Central memory CD8-positive, alpha-beta T cell (primary cell): ENCODE results near the gene NUAK2.
"Not testable (repeated sequence)": the region's sequence is repeated elsewhere in the genome, so short reads cannot be mapped to it uniquely, and the experiment has no call there.

Experiments used
- ATAC-seq: fragments of 150-1000 bp; cut with Tn5 transposase; replicated peaks from 2 replicates; pipeline ENCODE4 v1.10.0; 2022; ENCODE audit warnings: mild to moderate bottlenecking, moderate FRiP score, moderate number of reproducible peaks; ENCODE audit not compliant: poor library complexity, severe bottlenecking; ENCODE audit errors: extremely low read depth
- DNase-seq, 2 donors: peaks; one replicate each; pipeline ENCODE4 v3.0.0; 2021; ENCODE audit warnings: low spot score in 2 of 2
- H3K27ac Mint-ChIP-seq: one replicate; pipeline ENCODE4 v1.8.0; 2022; ENCODE audit warnings: low read depth, mild to moderate bottlenecking, moderate library complexity, mixed read lengths
- H3K27me3 Mint-ChIP-seq: one replicate; pipeline ENCODE4 v1.8.0; 2022; ENCODE audit warnings: mixed read lengths
- H3K36me3 Mint-ChIP-seq: one replicate; pipeline ENCODE4 v1.8.0; 2022; ENCODE audit warnings: mild to moderate bottlenecking, moderate library complexity, mixed read lengths; ENCODE audit not compliant: insufficient read depth
- H3K4me1 Mint-ChIP-seq: one replicate; pipeline ENCODE4 v1.8.0; 2022; ENCODE audit warnings: mixed read lengths
- H3K4me3 Mint-ChIP-seq: one replicate; pipeline ENCODE4 v1.8.0; 2022; ENCODE audit warnings: mild to moderate bottlenecking, moderate library complexity, mixed read lengths
- H3K9me3 Mint-ChIP-seq: one replicate; pipeline ENCODE4 v1.8.0; 2022; ENCODE audit warnings: mixed read lengths

Gene NUAK2

DNA sequence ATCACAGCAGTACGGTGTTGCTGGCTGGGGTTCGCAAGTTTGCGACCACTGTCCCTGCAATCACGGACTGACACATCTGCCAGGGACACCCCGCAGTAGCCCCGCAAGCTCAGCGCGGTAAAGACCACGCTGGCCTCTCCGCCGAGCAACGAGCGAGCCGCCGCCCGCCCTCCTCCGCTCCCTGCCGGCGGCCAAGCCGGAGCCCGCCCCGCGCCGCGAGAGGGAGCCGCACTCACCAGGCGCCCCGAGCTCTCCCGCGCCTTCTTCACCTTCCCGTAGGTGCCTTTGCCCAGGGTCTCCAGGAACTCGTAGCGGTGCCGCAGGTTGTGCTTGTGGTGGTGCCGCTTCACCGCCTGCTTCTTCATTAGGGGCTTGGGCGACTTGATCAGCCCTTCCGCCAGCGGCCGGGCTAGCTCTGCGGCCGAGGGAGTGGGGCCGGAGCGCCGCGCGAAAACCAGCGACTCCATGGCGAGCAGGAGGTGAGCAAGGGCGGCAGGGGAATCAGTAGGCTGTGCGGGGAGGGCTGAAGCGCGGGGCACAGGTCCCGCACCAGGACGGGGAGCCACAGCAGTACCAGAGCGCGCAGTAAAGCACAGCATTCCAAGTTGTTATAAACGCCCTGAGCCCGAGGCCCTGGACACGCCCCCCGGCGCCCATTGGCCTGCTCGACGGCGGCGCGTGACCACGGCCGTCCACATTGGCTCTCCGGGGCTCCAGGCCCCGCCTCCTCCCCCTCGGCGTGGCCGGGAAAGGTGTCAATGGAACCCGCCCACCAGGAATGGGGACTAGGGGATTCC lies at the start of gene NUAK2:
Gene NUAK2 (minus strand): TSS at position 584 of the 797 bp plus-strand sequence. CDS start 117 bp downstream, at position 467.
- DNase-seq (peak; percentile 57 to 59), ATAC-seq (peak; percentile 79)
- peaks cover 15% of the 10 kb centered on the region for H3K36me3 Mint-ChIP-seq
- H3K27me3 Mint-ChIP-seq: no peaks in the 10 kb centered on the region
- no peaks in the 10 kb centered on the region for H3K9me3 Mint-ChIP-seq
- H3K27ac Mint-ChIP-seq: peak within 1 kb of the TSS; percentile 89
- H3K4me1 Mint-ChIP-seq: peaks cover 72% of the 10 kb centered on the region
- H3K4me3 Mint-ChIP-seq: peak within 1 kb of the TSS; percentile 94

DNA sequence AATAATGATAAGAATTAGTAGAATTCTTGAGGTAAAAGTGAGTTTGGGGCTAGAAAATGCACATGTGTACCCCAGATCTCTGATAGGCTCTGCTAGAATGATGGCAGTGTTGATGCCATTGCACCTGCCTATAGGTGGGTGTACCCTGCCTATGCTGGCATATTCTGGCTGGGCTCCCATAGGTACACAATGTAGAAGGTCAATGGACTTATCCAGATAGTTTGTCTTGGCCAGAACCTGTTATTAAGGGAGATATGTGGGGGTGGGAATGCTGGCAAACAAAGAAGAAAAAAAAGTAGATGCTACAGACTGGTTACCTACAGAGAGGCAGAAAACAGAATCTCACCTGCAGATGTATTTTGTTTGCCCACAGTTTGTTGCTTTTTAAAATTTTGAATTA lies 49.2 kb upstream of the NUAK2 start:
- H3K27ac Mint-ChIP-seq: no peak overlapping the region
- H3K4me1 Mint-ChIP-seq: peaks cover 9% of the 10 kb centered on the region
- peaks cover 2% of the 10 kb centered on the region for H3K36me3 Mint-ChIP-seq
- ATAC-seq (no peak), DNase-seq (no peak)
- H3K9me3 Mint-ChIP-seq: no peaks in the 10 kb centered on the region
- peaks cover 48% of the 10 kb centered on the region for H3K27me3 Mint-ChIP-seq
- H3K4me3 Mint-ChIP-seq: no peak overlapping the region

DNA sequence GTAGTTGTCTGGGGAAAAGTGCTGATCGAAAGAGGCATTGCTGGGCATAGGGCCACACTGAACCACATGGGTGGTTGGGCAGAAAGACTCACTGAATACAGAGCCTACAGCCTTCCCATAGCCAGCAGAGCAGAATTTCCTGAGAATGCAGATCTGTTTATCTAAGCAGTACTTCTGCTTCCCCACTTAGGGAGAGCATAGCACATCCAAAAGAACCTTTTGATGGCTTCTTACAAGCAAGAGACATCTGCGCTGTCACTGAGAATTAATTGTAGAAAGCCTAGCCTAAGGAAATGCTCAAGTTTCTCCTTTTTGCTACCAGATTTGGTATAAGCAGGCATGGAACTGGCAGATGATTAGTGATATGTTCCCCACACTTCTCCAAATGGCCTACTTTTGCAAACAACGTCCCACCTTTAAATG lies 48.2 kb upstream of the NUAK2 start:
- no peak overlapping the region for H3K27ac Mint-ChIP-seq
- H3K9me3 Mint-ChIP-seq: no peaks in the 10 kb centered on the region
- DNase-seq (no peak), ATAC-seq (no peak)
- no peak overlapping the region for H3K4me3 Mint-ChIP-seq
- H3K36me3 Mint-ChIP-seq: peaks cover 2% of the 10 kb centered on the region
- peaks cover 43% of the 10 kb centered on the region for H3K27me3 Mint-ChIP-seq
- peaks cover 9% of the 10 kb centered on the region for H3K4me1 Mint-ChIP-seq

DNA sequence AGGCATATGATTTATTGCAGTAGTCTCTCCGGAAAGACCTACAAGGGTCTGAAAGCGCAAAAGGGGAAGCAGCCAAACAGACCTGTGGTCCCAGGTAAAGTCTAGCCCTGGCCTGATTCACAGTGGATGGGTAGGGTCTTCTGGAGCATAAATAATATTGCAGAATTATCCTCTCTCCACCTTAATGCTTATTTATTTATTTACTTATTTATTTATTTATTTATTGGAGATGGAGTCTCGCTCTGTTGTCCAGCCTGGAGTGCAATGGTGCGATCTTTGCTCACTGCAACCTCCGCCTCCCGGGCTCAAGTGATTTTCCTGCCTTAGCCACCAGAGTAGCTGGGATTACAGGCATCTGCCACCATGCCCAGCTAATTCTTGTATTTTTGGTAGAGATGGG lies 46.9 kb upstream of the NUAK2 start:
- H3K4me3 Mint-ChIP-seq: no peak overlapping the region
- H3K27me3 Mint-ChIP-seq: peaks cover 31% of the 10 kb centered on the region
- no peak for DNase-seq
- ATAC-seq: no peak
- no peak overlapping the region for H3K27ac Mint-ChIP-seq
- H3K4me1 Mint-ChIP-seq: no peaks in the 10 kb centered on the region
- H3K36me3 Mint-ChIP-seq: peaks cover 2% of the 10 kb centered on the region
- H3K9me3 Mint-ChIP-seq: no peaks in the 10 kb centered on the region

DNA sequence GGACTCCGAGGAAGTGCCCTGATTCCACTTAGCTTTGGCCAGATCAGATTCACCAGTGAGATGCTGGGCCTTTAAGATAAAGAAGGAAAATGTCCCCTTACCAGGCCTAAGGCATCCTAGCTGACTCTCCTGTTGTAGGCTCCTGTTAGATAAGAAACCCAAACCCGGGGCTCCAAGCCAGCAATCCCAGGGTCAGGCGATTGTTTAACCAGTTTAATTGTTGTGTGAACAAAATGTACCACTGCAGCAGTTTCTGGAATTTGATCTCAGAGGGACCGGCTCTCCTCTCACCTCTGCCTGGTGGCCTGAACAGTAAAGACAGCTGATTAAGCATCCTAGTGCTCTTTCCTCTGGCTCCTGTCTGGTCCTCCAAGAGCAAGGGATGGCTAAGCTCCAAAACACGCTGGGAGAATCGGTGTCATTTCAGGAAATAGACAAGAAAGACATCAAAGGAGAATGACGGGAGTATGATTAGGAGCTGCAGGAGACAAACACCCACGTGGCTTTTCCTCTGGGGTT lies 44.5 kb upstream of the NUAK2 start:
- H3K4me3 Mint-ChIP-seq: no peak overlapping the region
- ATAC-seq: no peak

DNA sequence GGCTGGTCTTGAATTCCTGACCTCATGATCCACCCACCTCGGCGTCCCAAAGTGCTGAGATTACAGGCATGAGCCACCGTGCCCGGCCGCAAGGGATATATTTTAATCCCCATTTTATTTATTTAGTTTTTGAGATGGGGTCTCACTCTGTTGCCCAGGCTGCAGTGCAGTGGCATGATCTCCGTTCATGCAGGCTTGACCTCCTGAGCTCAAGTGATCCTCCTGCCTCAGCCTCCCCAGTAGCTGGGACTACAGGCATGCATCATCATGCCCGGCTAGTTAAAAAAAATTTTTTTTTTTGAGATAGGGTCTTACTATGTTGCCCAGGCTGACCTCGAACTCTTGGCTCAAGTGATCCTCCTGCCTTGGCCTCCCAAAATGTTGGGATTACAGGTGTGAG lies 43.5 kb upstream of the NUAK2 start:
- ATAC-seq, DNase-seq, H3K4me3 Mint-ChIP-seq, H3K27me3 Mint-ChIP-seq, H3K9me3 Mint-ChIP-seq, H3K27ac Mint-ChIP-seq, H3K4me1 Mint-ChIP-seq, H3K36me3 Mint-ChIP-seq: not testable (repeated sequence)

More for the DNA sequence above, 44.5 kb upstream of the NUAK2 start:
- H3K4me1 Mint-ChIP-seq: no peaks in the 10 kb centered on the region
- H3K27me3 Mint-ChIP-seq: peaks cover 9% of the 10 kb centered on the region
- no peaks in the 10 kb centered on the region for H3K9me3 Mint-ChIP-seq
- H3K36me3 Mint-ChIP-seq: no peaks in the 10 kb centered on the region
- DNase-seq: no peak
- H3K27ac Mint-ChIP-seq: no peak overlapping the region

DNA sequence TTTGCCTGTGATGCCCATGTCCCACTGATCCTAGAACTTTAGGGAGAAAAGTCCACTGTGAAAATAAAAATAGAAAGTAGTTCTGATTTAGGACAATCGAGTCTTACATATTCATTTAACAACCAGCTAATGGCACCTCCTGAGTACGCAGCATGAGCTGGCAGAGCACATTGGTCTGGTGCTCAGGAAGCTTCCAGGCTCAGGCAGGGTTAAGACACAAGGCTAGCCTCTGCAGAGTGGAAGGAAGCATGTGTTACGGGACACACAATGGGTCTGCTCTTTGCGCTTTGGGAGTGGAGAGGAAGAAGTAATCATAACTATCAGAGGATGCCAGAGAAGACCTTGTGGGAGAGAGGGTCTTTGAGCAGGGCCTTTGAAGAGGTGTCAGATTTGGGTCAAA lies 39.3 kb upstream of the NUAK2 start:
- Mint-ChIP-seq H3K27me3 (peaks cover 39% of the 10 kb centered on the region), H3K36me3 (no peaks in the 10 kb centered on the region), H3K27ac (no peak overlapping the region), H3K4me1 (no peaks in the 10 kb centered on the region), H3K9me3 (no peaks in the 10 kb centered on the region), H3K4me3 (no peak overlapping the region)
- no peak for ATAC-seq
- no peak for DNase-seq

DNA sequence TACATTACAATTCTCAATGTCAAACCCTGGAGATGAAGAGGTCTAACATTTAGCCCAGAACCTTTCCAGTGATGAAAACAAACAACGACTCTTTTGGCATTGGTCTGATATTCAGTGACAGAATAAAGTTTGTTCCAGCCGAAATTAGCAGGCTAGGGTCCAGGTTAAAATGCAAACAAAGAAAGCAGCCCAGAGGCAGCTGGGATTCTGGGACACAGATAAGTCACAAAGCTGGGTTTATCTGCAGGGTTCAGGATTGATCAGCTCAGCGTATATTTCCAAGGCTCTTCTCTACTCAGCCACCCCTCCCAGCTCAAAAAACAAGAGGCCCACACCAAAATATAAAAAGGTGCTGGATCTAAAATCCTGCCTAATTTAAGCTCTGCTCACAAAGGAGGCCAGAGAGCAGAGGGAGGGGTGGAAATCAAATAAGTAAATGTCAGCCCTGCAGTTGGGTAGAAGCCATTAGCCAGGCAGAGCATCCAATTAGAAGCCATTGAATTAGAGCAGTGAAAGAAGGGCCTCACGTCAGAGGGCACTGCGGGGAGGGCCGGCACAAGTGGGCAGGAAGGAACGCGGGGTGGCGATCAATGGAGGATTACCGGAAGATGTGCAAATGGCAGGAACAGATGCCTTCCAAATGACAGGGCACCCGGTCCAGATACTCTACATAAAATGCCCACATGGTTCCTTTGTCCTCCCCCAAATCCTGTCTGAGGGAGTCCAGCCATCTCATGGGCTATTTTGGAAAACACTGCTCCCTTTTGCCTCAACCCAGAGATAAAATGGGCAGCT lies 38.4 kb upstream of the NUAK2 start:
- no peak overlapping the region for H3K27ac Mint-ChIP-seq
- H3K27me3 Mint-ChIP-seq: peaks cover 39% of the 10 kb centered on the region
- ATAC-seq (no peak), DNase-seq (no peak)
- no peak overlapping the region for H3K4me3 Mint-ChIP-seq
- no peaks in the 10 kb centered on the region for H3K9me3 Mint-ChIP-seq
- no peaks in the 10 kb centered on the region for H3K4me1 Mint-ChIP-seq
- no peaks in the 10 kb centered on the region for H3K36me3 Mint-ChIP-seq

DNA sequence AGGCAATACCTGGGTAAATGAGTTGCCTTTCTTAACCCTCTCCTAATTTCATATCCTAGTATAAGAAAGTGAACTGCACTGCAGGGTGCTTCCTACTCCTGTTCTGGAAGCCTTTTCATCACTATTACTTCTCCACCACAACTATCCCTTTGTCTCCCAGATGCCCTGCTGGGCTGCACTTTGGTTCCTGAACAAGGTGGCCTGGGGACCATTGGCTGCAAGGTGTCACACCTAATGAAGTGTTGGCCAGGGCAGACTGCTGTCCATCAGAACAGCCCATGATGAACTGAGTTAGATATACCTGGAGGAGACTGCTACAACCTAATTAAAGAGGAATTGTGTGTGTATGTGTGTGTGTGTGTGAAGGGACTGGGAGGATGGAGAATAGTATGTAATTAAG lies 37.0 kb upstream of the NUAK2 start:
- ATAC-seq (no peak), DNase-seq (no peak)
- no peak overlapping the region for H3K27ac Mint-ChIP-seq
- H3K4me1 Mint-ChIP-seq: no peaks in the 10 kb centered on the region
- H3K36me3 Mint-ChIP-seq: no peaks in the 10 kb centered on the region
- no peaks in the 10 kb centered on the region for H3K9me3 Mint-ChIP-seq
- peaks cover 39% of the 10 kb centered on the region for H3K27me3 Mint-ChIP-seq
- no peak overlapping the region for H3K4me3 Mint-ChIP-seq

DNA sequence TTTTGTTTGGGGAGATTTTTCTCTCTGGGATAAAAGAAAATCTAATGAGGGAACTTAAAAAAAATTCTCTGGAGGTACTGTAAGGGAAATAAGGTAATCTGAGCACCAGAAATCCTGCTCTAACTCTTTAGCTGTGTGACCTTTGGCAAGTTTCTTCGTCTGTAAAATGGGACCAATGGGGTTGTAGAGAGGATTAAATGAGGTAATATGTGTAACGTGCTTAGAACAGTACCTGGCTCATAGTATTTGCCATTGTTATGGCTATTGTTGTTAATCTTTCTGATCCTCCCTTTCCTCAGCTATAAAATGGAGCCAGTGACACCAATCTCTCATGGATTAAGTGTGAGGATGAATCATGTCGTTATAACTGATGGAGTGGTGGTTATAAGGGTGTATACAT lies 36.0 kb upstream of the NUAK2 start:
- H3K27me3 Mint-ChIP-seq: peaks cover 39% of the 10 kb centered on the region
- DNase-seq (no peak), ATAC-seq (no peak)
- H3K27ac Mint-ChIP-seq: no peak overlapping the region
- no peaks in the 10 kb centered on the region for H3K36me3 Mint-ChIP-seq
- H3K9me3 Mint-ChIP-seq: no peaks in the 10 kb centered on the region
- no peaks in the 10 kb centered on the region for H3K4me1 Mint-ChIP-seq
- no peak overlapping the region for H3K4me3 Mint-ChIP-seq

DNA sequence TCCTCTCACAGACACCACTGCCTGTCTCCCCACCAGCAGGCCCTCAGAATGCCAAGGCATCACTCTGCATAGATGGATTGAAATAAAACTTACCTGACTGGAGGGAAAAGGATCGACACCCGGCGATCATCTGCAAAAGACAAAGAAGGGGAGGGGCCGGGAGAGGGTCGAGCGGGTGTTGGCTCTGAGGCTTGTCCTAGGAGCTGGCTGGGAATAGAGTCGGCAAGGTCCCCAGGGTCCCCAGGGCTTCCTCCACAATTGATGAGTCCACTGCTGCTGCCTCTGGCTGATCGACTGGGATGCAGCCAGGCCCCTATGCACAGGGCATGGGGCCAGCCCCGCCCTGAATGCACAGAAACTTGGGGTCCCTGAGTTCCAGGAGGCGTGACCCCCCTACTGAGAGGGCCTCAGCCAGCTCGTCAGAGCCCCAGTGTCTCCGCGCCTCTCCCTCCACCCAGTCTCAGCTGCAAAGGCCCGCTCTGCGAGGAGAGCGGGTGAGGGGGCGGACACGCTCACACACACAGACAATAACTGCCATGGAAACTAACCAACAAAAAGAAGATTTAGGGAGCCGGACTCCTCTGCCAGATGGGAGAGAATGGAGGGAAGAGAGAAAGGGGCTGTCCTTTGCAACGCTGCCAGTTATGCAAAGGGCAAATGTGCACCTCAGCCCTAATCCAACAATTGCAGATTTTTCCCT lies 35.0 kb upstream of the NUAK2 start, which contains the start of gene KLHDC8A:
Gene KLHDC8A (minus strand): TSS at position 483 of the 700 bp plus-strand sequence. CDS start 13,318 bp downstream, outside the sequence.
- no peak within 1 kb of the TSS for H3K4me3 Mint-ChIP-seq
- no peaks in the 10 kb centered on the region for H3K9me3 Mint-ChIP-seq
- H3K36me3 Mint-ChIP-seq: no peaks in the 10 kb centered on the region
- H3K27me3 Mint-ChIP-seq: peaks cover 39% of the 10 kb centered on the region
- H3K27ac Mint-ChIP-seq: no peak within 1 kb of the TSS
- H3K4me1 Mint-ChIP-seq: no peaks in the 10 kb centered on the region
- ATAC-seq (no peak), DNase-seq (no peak)

DNA sequence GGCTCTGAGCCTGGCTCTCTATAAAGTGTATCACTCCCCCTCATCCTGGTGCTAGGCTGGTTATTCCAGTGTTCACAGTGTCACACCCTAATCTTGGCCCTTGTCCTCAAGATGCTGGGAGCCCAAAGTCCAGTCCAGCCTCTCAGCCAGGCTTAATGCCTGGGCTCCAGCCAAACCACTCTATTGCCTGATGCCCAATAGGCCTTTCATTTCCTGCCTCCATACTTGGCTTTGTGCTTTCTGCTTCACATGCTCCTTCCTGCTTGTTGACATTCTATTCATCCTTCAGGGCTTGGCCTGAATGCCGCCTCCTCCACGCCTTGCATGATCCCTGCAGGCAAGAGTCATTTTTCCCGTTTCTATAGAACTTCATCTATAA lies 33.5 kb upstream of the NUAK2 start:
- no peak for ATAC-seq
- no peaks in the 10 kb centered on the region for H3K4me1 Mint-ChIP-seq
- no peak for DNase-seq
- H3K4me3 Mint-ChIP-seq: no peak overlapping the region
- H3K9me3 Mint-ChIP-seq: no peaks in the 10 kb centered on the region
- no peak overlapping the region for H3K27ac Mint-ChIP-seq
- H3K36me3 Mint-ChIP-seq: no peaks in the 10 kb centered on the region
- H3K27me3 Mint-ChIP-seq: peaks cover 43% of the 10 kb centered on the region
